NK-92 (cell line): ENCODE data around the gene SHANK1.

Experiments
- DNase-seq: peaks from one replicate; lab custom pipeline; 2025; ENCODE audit not compliant: unreplicated experiment; lab: John Stamatoyannopoulos, UW

Gene SHANK1

DNA sequence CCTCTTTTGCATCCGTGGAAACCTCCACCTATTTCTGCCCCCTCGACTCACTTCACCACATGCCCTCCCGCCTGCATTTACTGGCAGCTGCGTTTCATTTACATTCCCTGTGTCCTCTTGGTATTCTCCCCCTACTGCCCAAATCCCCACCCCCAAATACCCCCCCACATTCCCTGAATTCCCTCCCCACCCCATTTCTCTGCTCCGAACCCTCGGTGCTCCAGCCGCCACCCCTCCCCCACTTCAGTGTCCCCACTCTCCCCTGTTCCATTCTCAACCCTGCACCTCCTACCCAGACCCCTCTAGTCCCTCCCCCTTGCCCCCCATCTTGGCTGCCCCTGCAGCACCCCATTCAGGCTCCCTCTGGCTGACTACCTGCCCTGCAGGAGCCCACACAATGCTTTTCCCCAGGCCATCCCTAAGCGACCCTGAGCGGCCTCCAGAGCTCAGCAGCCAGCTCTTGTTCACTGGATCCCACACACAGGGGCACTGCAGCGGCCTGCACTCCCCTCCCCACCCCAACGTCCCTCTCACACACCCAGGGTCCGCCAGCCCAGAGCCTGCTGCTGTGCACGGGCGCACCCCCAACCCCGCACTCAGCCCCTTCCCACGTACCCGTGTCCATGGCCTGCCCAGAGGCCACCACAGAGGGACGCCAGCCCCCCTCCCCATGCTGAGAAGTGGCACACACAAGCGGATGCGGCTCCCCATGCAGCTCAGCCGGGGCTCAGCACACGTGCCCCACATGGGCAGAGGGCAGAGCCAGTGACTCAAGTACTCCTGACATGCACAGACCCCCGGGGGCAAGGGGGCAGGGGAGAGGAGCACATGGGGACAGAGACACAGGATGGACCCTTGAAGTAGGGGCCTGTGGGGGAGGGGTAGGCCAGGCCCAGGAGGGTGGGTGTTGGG, 26.3 kb downstream of the SHANK1 start:
- no peak for DNase-seq

DNA sequence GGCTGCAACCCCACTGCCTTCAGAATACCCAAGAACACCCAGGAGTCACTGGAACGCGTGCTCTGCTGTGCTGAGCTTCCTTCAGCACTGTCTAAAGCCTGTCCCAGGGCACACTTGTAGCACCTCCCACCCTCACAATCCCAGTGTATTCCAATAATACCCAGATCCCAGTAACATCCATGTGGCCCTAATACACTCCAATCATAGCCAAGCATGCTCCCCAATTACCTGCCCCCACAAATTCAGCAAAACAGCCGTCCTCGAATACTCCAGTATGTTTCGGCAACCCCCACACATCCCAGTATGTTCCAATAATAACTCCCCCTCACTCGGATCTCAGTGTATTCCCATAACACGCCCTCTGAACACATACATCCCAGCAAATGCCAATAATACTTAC, 29.2 kb downstream of the SHANK1 start:
- DNase-seq: no peak

DNA sequence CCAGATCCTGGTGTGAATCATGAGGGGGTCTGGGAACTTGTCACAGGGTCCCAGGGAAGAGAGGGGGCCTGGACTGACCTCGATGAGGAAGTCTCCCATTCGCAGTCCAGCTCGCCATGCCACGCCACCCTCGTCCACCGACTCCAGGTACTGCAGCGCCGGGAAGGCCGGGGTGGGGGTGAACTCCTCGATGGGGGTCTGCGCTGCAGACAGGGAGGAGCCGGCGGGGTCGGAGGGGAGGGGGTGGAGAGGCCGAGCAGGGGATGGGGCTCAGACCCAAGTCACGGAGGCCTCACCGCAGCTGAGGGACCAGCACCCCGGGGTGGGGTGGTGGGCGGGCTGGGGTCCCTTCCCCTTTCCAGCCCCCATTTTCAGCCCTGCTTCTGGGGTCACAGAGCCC, 30.8 kb downstream of the SHANK1 start:
- no peak for DNase-seq

DNA sequence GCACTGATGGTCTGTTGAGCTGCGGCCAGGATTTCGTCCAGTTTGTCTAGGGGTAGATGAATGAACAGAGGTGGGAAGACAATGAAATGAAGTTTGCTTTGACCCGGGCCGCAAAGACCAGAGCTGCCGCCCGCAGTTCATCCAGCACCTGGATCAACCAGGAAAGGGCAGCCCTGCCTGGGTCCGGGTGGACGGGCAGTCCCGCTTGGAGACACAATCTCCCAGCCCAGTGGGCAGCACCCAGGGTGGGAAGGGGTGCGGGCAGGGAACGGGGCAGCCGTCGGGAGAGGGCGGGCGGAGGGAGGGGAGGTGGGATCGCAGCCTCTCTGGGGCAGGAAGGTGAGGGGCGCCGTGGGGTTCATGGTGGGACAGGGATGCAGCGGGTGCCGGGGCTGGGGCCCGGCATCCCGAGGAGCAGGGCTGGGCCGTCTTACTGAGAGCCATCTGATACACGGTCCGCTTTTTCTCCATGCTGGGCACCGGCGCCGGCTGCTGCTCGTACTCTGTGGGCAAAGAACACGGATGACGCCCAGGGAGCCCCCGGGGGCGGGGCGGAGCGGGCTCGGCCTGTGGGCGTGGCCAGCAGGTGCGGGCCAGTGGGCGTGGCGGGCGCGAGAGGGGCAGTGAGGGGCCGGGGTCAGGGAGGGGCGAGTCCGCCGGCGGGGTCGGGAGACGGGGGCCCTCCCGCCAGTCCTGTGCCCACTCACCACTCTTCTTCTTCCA, 33.1 kb downstream of the SHANK1 start:
- DNase-seq: no peak

DNA sequence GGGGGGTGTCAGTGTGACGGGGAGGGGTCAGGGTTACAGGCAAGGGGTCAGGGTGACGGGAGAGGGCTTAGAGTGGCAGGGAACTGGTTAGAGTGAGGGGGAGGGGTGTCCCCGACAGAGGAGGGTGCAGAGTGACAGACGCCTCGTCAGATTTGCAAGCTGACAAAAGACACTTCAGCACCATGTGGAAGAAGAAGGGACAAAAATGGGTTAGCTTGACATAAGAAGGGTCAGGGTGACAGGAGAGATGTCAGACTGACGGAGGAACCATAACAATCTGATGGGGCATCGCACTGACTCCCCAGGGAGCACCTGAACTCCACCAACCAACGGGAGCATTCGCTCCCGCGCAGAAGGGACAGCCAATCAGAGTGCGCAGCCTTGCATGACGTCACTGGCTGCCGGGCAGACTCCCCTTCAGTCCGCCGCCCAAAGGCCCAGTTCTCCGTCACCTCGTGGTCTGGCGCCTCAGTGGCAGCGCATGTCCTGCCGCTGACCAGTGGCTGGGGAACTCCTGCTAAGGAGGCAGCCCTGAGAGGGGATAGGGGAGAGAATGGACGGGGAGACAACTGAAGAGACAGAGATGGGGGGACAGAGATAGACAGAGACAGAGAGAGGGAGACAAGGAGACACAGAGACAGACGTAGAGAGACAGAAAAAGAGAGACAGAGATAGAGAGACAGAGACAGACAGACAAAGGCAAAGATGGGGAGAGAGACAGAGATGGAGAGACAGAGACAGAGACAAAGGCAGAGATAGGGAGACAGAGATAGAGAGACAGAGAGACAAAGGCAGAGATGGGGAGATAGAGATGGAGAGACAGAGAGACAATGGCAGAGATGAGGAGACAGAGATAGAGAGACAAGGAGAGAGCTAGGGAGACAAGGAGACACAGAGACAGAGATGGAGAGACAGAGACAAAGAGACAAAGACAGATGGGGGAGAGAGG, 40.2 kb downstream of the SHANK1 start:
- DNase-seq: no peak

DNA sequence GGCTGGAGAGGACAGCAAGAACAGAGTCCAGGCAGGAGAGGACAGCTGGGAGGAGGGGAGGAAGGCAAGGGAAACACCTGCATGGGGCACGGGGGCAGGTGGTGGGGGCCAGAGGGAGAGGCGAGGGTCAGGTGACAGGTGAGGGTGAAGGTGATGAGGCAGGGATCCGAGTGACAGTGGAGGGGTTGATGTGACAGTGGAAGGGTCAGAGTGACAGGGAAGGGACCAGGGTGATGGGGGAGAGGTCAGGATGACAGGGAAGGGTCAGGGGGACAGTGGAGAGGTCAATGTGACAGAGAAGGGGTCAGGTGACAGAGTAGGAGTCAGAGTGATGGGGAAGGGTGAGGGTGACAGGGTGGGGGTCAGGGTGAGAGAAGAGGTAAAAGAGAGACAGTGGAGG, 41.3 kb downstream of the SHANK1 start:
- DNase-seq: no peak

DNA sequence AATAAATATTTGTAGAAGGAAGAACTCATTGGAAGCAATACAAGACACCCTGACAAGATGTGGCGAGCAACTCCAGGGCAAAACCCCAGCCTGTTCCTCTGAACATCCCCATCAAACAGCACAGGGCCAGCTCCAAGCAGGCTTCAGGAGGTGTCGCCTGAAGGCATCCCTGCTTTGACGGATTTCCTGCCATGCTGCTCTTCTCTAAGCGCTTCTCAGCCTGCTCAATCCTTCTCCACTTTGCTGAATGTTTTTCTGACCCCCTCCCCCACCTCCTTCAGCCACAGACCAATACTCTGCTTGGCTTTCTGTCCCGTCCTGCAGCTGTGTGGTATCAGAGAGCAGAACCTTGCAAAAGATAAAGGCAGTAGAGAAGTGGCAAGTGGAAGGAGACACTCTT, 42.0 kb downstream of the SHANK1 start:
- DNase-seq: no peak

DNA sequence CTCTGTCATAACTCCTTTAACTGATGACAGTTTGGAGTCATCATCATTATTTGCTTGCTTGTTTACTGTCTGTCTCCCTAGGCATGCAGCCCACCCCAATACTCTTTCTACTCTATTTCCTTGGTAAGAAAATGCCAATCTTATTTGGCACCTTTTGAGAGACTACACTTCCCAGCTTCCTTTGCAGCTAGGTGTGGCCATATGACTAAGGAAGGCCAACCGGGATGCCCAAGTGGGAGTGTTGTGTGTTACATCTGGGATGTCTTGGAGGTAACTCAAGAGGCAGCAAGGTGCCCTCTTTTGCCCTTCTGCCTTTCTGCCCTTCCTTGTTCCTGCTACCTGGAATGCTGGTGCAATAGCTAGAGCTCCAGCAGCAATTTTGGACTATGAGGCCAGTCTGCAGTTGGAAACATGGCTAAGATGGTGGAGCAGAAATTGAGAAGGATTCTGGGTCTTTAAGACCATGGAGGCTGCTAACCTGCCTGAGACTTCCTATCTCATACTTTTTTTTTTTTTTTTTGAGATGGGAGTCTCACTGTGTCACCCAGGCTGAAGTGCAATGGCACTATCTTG, 42.9 kb downstream of the SHANK1 start:
- no peak for DNase-seq

DNA sequence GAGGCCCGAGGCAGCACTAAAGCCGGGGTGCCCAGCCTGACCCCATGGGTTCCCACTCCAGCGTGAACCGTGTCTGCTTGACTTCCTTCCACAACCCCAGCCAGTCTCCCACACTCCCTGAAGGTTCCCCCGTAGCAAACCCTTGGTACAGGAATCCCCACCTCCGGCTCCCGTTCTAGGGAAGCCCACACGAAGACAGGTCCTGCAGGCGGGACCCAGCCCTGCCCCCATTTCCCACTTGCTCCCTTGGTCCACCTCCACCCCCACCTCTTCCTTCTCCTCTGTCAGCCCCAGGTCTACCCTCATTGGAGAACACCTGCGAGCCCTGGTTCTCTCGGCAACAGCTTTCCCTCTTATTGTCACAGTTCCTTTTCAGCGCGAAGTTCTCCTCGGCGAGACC, 46.5 kb downstream of the SHANK1 start:
- DNase-seq: no peak

DNA sequence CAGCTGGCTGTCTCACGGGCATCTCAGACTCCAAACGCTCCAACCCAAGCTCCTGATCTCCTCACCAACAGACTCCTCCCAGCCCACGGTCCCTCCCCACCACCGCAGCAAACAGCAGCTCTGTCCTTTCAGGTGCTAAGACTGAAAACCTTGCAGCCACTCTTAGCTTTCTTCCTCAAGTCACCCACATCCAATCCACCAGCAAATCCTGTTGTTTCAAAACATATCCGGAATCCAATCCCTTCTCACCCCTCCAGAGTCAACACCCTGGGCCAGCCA, 49.6 kb downstream of the SHANK1 start:
- no peak for DNase-seq

DNA sequence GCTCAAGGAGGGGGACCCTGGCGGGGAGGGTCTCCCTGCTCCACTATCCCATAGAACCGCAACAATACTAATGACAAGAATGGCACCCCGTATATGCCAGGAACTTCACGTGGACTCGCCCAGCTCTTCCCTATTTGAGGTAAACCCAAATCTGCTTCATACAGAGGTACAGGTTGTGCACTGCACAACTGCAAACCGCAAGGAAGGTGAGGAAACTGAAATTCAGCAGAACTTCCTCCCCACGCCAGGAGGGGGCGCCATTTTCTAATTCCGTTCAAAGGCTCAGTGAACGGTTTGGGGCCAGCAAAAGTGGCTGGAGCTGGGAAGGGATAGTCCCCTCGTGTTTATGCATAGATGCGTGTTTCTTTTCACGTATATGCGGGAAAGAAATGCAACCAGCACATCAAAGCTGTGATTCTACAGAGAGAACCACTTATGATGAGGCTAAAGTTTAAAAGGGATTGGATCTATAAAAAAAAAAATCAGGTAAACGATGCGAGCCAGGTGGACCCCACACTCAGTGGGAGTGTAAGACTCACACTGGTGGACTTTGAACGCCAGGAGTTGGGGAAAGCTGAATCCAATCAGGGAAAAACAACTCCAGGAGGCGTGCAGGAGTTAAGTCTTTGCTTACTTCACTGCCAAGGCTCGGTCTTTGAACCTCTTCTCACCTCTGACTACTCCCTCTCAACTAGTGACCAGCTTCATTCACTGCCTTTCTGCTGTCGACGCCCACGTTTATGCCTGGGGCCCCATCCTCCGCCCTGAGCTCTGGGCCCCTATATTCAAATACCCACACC, 50.1 kb downstream of the SHANK1 start:
- no peak for DNase-seq

DNA sequence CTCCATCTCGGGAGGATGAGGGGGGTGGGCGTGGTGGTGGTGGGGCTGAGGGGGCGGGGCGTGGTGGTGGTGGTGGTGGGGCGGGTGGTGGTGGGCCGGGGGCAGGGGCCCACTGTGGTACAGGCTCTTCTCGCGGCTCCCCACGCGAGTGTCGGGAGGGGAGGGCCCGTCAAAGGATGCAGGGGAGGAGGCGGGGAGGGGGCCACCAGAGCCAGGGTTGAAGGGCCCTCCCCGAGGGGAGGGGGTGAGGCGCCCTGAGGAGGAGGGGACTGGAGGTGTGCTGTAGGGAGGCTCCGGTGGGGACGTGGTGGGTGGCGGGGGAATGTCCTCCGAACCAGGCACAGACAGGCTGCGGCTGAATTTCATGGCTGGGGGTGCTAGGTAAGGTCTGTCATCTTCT, 50.7 kb downstream of the SHANK1 start:
- DNase-seq: no peak

DNA sequence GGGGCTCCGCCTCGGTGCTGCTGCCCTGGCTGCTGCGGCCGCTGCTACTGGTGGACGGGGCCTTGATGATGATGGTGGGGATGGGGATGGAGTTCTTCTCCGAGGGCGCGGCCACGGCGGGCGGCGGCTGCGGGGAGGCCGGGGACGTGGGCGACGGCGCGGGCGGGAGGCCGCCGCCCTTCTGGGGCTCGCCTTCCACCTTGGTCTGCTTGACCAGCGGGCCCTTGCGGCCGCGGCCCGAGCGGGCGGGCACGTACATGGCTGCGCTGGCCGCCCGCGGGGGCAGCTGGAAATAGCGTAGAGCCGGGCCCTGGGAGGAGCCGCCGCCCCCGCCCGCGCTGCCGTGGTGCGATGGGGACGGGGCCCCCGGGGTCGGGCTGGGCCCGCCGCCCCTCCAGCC, 51.2 kb downstream of the SHANK1 start:
- DNase-seq: no peak

DNA sequence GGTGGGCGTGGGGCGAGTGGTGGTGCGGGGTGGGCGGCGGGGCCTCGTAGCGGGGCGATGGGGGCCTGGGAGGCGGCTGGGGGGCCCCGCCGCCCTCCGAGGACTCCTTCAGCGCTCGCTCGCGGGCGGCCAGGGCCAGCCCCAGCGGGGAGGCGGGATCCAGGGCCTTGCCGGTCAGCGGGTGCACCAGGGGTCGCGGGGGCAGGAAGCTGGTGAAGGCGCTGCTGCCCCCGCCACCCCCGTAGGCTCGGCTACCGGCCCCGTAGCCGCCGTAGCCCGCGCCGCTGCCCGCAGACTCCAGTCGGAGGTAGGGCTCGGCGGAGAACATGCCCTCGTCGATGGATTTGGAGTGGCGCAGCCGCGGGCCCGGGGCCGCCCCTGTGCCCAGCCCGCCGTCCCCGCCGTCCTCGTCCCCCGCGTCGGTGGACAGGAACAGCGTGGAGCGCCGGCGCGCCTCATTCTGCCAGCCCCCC, 51.8 kb downstream of the SHANK1 start:
- no peak for DNase-seq

DNA sequence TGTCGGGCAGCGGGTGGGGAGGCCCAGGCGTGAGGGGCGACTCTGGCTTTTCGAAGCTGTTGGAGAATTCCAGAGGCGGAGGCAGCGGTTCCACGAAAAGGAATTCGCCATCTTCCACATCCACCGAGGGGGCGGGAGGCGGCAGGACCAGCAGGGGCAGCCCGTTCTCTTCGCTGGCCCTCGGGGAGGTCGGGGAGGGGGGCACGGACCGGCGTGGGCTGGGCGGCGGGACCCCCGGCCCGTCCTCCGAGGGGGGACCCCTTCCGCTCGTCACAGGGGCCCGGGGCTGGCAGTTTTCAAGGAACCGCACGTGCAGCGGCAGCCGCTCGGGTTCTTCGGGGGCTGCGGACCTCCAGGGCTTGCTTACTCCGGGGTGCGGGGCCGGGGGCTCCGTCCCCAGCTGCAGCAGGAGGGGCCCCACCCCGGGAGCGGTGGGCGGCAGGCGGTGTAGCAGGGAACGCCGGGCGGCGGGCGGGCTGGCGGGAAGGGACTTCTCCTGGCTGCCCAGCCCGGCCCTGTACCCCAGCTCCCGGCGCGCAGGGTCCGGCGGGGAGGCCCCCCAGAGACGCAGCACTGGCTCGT, 52.3 kb downstream of the SHANK1 start:
- no peak for DNase-seq

DNA sequence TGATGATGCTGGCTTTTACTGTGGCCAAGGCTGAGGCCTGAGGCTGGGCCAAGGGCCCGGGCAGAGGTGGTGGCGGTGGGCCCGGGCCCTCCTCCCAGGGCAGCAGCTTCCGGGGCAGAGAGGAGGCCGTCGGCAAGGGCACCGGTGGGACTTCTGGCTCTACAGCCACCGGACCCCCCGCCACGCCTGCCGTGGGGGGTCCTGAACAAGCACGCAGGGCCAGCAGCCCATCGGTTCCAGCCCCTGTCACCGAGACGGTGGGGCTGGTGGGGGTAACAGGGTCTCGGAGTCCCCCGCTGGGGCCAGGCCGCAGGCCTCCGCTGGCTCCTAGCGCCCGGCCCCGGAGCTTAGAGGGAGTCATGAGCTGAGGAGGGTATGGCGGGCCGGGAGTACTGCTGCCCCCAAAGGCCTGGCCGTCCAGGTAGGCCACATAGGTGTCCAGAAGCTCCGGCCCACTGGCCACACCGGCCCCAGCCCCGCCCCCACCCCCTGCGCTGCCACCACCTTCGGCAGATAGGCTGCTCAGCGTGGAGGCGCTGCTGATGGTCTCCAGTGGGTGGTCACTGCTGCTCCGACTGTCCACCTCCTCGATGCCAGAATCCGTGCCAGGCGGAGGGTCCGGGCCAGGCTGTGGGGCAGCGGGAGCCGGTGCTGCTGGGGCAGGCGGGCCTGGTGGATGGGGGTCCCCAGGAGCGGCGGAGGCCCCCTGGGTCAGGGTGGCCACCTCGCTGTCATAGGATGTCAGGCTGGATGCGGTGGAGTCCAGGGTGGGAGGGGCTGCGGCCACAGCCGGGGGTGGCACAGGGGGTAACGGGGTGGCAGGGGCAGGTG, 53.0 kb downstream of the SHANK1 start:
- no peak for DNase-seq

DNA sequence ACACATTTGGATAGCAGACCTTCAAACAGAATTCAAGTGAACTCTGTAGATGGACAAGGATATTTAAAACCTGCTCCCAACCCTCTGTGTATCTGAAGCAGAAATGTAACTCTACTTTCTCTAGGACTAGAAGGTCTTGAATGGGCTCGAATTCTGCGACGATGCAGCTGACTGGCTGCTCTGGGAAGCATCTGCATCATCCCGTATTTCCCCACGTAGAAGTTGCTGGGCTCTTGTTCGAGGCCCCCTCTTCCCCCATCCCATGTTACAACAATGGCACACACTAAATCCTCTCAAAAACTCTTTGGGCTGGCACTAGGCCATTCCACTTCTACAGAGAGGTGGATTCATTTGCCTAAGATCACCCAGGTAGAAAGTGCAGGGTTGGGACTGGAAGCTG, 55.4 kb downstream of the SHANK1 start:
- no peak for DNase-seq

DNA sequence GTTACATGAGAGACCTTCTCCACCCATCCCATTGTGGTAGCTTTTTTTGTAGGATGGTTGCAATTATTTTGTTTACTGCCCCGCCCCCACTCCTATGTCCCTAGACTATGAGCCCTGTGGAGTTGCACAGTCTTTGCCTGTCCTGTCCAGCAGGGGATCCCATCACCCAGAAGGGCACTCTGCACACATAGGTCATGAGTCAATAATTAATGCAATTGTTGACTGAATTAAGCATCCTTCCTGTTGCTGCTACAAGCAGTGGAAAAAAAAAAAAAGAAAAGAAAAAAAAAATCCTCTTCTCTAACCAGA, 56.2 kb downstream of the SHANK1 start:
- no peak for DNase-seq
